ENCODE results near the gene LASP1.

LASP1 gene

DNA sequence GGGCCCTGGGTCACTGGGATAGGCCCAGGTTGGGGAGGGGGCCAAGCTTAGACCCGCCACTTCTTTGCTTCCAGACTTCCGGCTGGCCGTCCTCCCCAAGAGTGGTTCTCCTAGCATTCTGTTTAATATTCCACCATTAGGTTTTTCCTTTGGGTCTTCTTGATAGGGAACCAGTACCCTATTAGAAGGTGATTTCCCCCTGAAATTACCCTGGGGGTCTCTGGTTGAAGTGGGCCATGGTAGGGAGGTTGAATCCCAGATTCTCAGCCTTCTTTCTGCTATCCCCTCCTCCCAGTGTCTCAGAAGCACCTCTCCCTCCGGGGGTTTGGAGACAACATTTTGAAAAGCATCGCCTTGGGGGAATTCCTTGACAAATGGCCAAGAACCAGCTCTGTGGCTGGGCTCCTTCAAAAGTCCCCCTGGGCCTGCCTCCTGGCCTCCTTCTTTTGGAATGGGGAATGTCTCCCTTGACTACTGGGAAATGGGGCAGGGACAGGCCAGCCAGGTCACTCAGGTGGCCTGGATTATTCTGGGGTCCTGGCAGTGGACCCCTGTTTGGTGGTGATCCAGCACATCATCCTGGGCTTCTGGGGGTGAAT, 5.7 kb downstream of the LASP1 start:
- TF ChIP-seq GATA3 (IDR thresholded peaks at IDR 0.05; ENCODE audit: low read depth, low read length) (no peak), GATA2 (IDR thresholded peaks at IDR 0.05; ENCODE audit: low read depth, low read length) (no peak)

- TF ChIP-seq GATA3 (IDR thresholded peaks at IDR 0.05; ENCODE audit: low read depth, low read length), result no peak
- TF ChIP-seq GATA2 (IDR thresholded peaks at IDR 0.05; ENCODE audit: low read depth, low read length), result no peak
These were observed 7.4 kb downstream of the LASP1 start for GRCh38 chr17:38877130-38877851.

- TF ChIP-seq GATA2 (IDR thresholded peaks at IDR 0.05; ENCODE audit: low read depth, low read length) (no peak), GATA3 (IDR thresholded peaks at IDR 0.05; ENCODE audit: low read depth, low read length) (no peak)
These were observed 10.2 kb downstream of the LASP1 start for GRCh38 chr17:38879878-38880665.

- no peak for TF ChIP-seq GATA2 (IDR thresholded peaks at IDR 0.05; ENCODE audit: low read depth, low read length)
- no peak for TF ChIP-seq GATA3 (IDR thresholded peaks at IDR 0.05; ENCODE audit: low read depth, low read length)
These were observed 11.8 kb downstream of the LASP1 start for GRCh38 chr17:38881600-38882191.

- no peak for TF ChIP-seq GATA3 (IDR thresholded peaks at IDR 0.05; ENCODE audit: low read depth, low read length)
- TF ChIP-seq GATA2 (IDR thresholded peaks at IDR 0.05; ENCODE audit: low read depth, low read length), result no peak
These were observed 13.0 kb downstream of the LASP1 start for GRCh38 chr17:38882870-38883269.

- TF ChIP-seq GATA3 (IDR thresholded peaks at IDR 0.05; ENCODE audit: low read depth, low read length) (no peak), GATA2 (IDR thresholded peaks at IDR 0.05; ENCODE audit: low read depth, low read length) (no peak)
These were observed 14.0 kb downstream of the LASP1 start for GRCh38 chr17:38883592-38884526.

DNA sequence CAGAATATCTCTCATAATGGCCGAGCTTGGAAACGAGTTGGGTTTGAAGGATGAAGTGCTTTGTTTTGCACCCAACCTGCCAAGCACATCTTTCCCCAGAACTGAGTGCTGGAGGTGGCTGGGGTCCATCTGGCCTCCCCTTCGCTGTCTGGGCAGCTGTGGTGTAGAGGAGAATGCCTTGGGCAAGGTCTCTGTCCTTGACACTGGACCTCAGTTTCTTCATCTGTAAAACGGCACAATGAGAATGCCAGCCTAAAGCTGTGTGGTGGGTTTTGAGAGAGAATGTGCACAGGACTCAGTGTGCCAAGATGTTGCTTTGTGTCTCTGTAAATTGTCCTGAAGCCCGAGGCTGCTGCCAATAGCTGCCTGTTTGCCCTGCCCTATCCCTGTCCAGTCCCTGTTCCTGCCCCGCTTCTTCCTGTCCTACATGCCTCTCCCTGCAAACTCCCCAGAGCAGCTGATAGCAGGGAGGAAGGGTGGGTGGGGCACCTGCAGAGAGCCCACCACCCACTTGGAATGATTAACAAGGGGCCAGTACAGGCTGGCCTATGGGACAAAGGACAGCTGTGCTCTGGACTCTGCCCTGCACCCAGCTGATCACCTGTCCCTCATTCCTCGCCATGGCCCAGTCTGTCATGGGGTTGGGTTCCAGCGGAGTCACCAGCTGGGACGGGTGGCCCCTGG, 15.3 kb downstream of the LASP1 start:
- TF ChIP-seq GATA3 (IDR thresholded peaks at IDR 0.05; ENCODE audit: low read depth, low read length) (no peak), GATA2 (IDR thresholded peaks at IDR 0.05; ENCODE audit: low read depth, low read length) (no peak)

DNA sequence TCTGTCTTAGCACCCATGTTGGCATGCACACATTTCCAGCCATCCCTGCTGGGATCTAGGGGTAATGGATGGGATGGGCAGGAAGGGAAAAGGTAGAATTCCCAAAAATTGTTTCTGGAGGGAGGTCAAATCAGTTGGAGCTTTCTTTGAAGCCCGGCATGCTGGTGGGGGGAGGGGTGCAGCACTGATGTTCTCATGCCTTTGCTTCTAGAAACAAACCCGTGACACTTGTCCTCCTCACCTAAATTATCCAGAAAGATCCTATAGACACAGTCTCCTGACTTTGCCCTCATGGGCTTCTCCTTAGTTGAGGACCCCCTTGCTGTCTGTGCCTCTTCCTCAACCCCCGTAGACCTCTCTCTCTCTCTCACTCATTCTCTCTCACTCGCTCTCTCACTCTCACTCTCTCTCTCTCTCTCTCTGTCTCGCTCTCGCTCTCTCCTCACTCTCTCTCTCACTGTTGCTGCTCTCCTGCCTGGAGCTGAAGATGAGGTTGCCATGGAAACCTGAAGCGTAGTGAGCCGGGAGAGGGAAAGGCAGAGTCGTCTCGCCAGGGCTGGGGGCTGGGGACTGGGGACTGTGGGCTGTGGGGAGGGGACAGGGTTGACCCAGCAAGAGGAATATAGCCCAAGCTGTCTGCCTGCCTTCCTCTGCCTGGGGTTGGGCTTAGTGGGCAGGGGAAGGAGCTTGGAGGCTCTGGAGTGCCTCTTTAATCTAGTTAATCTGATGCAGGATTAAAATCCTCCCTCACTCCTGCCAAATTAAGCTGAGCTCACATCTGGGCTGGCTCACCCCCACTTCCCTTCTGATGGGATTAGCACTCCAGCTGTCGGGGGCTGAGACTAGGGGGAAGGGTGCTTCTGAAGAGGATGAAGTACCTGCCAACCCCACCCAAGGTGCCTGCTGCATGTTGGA, 16.1 kb downstream of the LASP1 start:
- no peak for TF ChIP-seq GATA2 (IDR thresholded peaks at IDR 0.05; ENCODE audit: low read depth, low read length)
- no peak for TF ChIP-seq GATA3 (IDR thresholded peaks at IDR 0.05; ENCODE audit: low read depth, low read length)

- TF ChIP-seq GATA2 (IDR thresholded peaks at IDR 0.05; ENCODE audit: low read depth, low read length) (no peak), GATA3 (IDR thresholded peaks at IDR 0.05; ENCODE audit: low read depth, low read length) (no peak)
These were observed 16.8 kb downstream of the LASP1 start for GRCh38 chr17:38886643-38887010.

GRCh38 chr17:38888842-38889241, 19.0 kb downstream of the LASP1 start:
- TF ChIP-seq GATA2 (IDR thresholded peaks at IDR 0.05; ENCODE audit: low read depth, low read length) (no peak), GATA3 (IDR thresholded peaks at IDR 0.05; ENCODE audit: low read depth, low read length) (no peak)

- TF ChIP-seq GATA3 (IDR thresholded peaks at IDR 0.05; ENCODE audit: low read depth, low read length), result no peak
- TF ChIP-seq GATA2 (IDR thresholded peaks at IDR 0.05; ENCODE audit: low read depth, low read length), result no peak
These were observed 20.0 kb downstream of the LASP1 start for GRCh38 chr17:38889745-38890409.

- TF ChIP-seq GATA2 (IDR thresholded peaks at IDR 0.05; ENCODE audit: low read depth, low read length) (no peak), GATA3 (IDR thresholded peaks at IDR 0.05; ENCODE audit: low read depth, low read length) (no peak)
These were observed 20.5 kb downstream of the LASP1 start for GRCh38 chr17:38890410-38890746.
